RWPE2 (cell line): ENCODE measurements around the gene NCAPD2.
A peak's percentile ranks its signal among the peaks of the same experiment; 100 is the strongest.
"Not testable (repeated sequence)": the region's sequence is repeated elsewhere in the genome, so short reads cannot be mapped to it uniquely, and the experiment has no call there.

Experiments
- ATAC-seq: fragments of 200-7000 bp; cut with Tn5 transposase; 3 replicates; pipeline ENCODE4 v1.9.1; 2021; ENCODE audit warnings: low read depth
- DNase-seq: peaks from one replicate; pipeline ENCODE4 v3.0.0-alpha.2; 2020; ENCODE audit warnings: low spot score
- H3K27ac ChIP-seq: fragments of 450-650 bp; 2 replicates; pipeline ENCODE4 v1.5.1; 2017; ENCODE audit warnings: mild to moderate bottlenecking; ENCODE audit not compliant: poor library complexity, severe bottlenecking
- H3K27me3 ChIP-seq: fragments of 250-450 bp; sonication (Bioruptor Pico); 2 replicates; pipeline ENCODE4 v1.5.1; 2021; ENCODE audit warnings: mild to moderate bottlenecking, moderate library complexity; ENCODE audit not compliant: insufficient read depth, poor library complexity, severe bottlenecking
- H3K36me3 ChIP-seq: fragments of 250-450 bp; sonication (Bioruptor Pico); 2 replicates; pipeline ENCODE4 v1.5.1; 2020; ENCODE audit warnings: low read depth, mild to moderate bottlenecking, moderate library complexity
- H3K4me1 ChIP-seq: fragments of 250-450 bp; sonication (Bioruptor Pico); 2 replicates; pipeline ENCODE4 v1.5.1; 2021; ENCODE audit warnings: mild to moderate bottlenecking, moderate library complexity; ENCODE audit not compliant: insufficient read depth, poor library complexity, severe bottlenecking
- H3K4me3 ChIP-seq: fragments of 250-450 bp; sonication (Bioruptor Pico); 2 replicates; pipeline ENCODE4 v1.5.1; 2021; ENCODE audit warnings: mild to moderate bottlenecking, moderate library complexity; ENCODE audit not compliant: severe bottlenecking
- H3K9me3 ChIP-seq: fragments of 250-450 bp; sonication (Bioruptor Pico); 2 replicates; pipeline ENCODE4 v1.5.1; 2021; ENCODE audit warnings: mild to moderate bottlenecking, moderate library complexity; ENCODE audit not compliant: severe bottlenecking
- CTCF ChIP-seq: fragments of 450-650 bp; IDR thresholded peaks from one replicate; pipeline ENCODE4 v1.5.1; 2017; ENCODE audit warnings: mild to moderate bottlenecking, moderate library complexity; ENCODE audit not compliant: poor library complexity, severe bottlenecking

Gene NCAPD2

GRCh38 chr12:6465467-6466183, 28.3 kb upstream of the NCAPD2 start:
- Histone ChIP-seq H3K36me3 (peaks cover 18% of the 10 kb centered on the region), H3K27me3 (no peaks in the 10 kb centered on the region), H3K4me1 (peaks cover 4% of the 10 kb centered on the region), H3K4me3 (no peak overlapping the region), H3K27ac (no peak overlapping the region), H3K9me3 (no peaks in the 10 kb centered on the region)
- TF ChIP-seq CTCF: peak; percentile 76
- ATAC-seq: peak; percentile 55
- DNase-seq: no peak

GRCh38 chr12:6466184-6466573, 27.7 kb upstream of the NCAPD2 start:
- ATAC-seq: no peak

GRCh38 chr12:6466751-6467150, 27.2 kb upstream of the NCAPD2 start:
- not testable (repeated sequence) for H3K27me3 ChIP-seq, H3K27ac ChIP-seq, ATAC-seq, H3K4me3 ChIP-seq, H3K9me3 ChIP-seq, H3K4me1 ChIP-seq, DNase-seq
- H3K36me3 ChIP-seq: peaks cover 15% of the 10 kb centered on the region; the same call in 1 of the 2 replicates

More at GRCh38 chr12:6466184-6466573, 27.7 kb upstream of the NCAPD2 start:
- no peak for DNase-seq
- no peak overlapping the region for H3K4me3 ChIP-seq
- H3K4me1 ChIP-seq: peaks cover 4% of the 10 kb centered on the region
- H3K27ac ChIP-seq: no peak overlapping the region
- TF ChIP-seq CTCF: no peak
- peaks cover 15% of the 10 kb centered on the region; the same call in 1 of the 2 replicates for H3K36me3 ChIP-seq
- H3K9me3 ChIP-seq: no peaks in the 10 kb centered on the region
- H3K27me3 ChIP-seq: no peaks in the 10 kb centered on the region

- not testable (repeated sequence) for H3K9me3 ChIP-seq, ATAC-seq, DNase-seq, H3K27me3 ChIP-seq, H3K4me3 ChIP-seq, H3K27ac ChIP-seq, H3K4me1 ChIP-seq
- H3K36me3 ChIP-seq: peaks cover 11% of the 10 kb centered on the region; the same call in 1 of the 2 replicates
Observed at GRCh38 chr12:6467571-6468282, 26.2 kb upstream of the NCAPD2 start.

- no peak overlapping the region for H3K27ac ChIP-seq
- no peaks in the 10 kb centered on the region for H3K27me3 ChIP-seq
- no peak for TF ChIP-seq CTCF
- peaks cover 11% of the 10 kb centered on the region; the same call in 1 of the 2 replicates for H3K36me3 ChIP-seq
- ATAC-seq (no peak), DNase-seq (no peak)
- peaks cover 4% of the 10 kb centered on the region for H3K4me1 ChIP-seq
- no peaks in the 10 kb centered on the region for H3K9me3 ChIP-seq
- H3K4me3 ChIP-seq: no peak overlapping the region
Observed at GRCh38 chr12:6468283-6468575, 25.7 kb upstream of the NCAPD2 start.

- DNase-seq: no peak
- H3K36me3 ChIP-seq: peaks cover 11% of the 10 kb centered on the region; the same call in 1 of the 2 replicates
Observed at GRCh38 chr12:6469092-6469491, 24.8 kb upstream of the NCAPD2 start.

More at GRCh38 chr12:6469092-6469491, 24.8 kb upstream of the NCAPD2 start:
- Histone ChIP-seq H3K4me1 (peaks cover 4% of the 10 kb centered on the region), H3K27ac (no peak overlapping the region), H3K9me3 (no peaks in the 10 kb centered on the region), H3K27me3 (no peaks in the 10 kb centered on the region), H3K4me3 (no peak overlapping the region)
- ATAC-seq: no peak
- no peak for TF ChIP-seq CTCF
